ENCODE data around the gene ZNF830.

DNA sequence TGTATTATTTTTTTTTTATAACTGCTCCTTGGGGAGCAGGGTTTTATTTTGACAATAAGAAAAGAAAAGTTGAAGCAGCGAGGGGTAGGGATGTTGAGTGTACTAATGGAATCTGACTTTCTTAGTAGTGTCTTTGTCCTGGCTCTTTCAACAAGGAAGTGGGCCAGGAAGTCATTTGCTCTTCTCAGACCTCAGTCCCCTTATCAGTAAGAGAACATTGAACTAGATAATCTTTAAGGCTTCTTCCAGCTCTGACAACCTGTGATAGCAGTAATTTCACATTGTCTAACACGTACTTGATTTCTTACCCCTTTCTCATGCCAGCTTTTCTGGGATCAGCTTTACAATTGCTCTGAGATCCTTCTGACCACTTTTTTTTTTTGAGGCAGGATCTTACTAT lies 27.3 kb downstream of the ZNF830 start:
- TF ChIP-seq ZNF354B (CRISPR knock-in tag; IDR thresholded peaks at IDR 0.05), result no peak
- no peak for TF ChIP-seq MCM5 (IDR thresholded peaks at IDR 0.05; ENCODE audit: low read depth)
- TF ChIP-seq, protein P1, sequence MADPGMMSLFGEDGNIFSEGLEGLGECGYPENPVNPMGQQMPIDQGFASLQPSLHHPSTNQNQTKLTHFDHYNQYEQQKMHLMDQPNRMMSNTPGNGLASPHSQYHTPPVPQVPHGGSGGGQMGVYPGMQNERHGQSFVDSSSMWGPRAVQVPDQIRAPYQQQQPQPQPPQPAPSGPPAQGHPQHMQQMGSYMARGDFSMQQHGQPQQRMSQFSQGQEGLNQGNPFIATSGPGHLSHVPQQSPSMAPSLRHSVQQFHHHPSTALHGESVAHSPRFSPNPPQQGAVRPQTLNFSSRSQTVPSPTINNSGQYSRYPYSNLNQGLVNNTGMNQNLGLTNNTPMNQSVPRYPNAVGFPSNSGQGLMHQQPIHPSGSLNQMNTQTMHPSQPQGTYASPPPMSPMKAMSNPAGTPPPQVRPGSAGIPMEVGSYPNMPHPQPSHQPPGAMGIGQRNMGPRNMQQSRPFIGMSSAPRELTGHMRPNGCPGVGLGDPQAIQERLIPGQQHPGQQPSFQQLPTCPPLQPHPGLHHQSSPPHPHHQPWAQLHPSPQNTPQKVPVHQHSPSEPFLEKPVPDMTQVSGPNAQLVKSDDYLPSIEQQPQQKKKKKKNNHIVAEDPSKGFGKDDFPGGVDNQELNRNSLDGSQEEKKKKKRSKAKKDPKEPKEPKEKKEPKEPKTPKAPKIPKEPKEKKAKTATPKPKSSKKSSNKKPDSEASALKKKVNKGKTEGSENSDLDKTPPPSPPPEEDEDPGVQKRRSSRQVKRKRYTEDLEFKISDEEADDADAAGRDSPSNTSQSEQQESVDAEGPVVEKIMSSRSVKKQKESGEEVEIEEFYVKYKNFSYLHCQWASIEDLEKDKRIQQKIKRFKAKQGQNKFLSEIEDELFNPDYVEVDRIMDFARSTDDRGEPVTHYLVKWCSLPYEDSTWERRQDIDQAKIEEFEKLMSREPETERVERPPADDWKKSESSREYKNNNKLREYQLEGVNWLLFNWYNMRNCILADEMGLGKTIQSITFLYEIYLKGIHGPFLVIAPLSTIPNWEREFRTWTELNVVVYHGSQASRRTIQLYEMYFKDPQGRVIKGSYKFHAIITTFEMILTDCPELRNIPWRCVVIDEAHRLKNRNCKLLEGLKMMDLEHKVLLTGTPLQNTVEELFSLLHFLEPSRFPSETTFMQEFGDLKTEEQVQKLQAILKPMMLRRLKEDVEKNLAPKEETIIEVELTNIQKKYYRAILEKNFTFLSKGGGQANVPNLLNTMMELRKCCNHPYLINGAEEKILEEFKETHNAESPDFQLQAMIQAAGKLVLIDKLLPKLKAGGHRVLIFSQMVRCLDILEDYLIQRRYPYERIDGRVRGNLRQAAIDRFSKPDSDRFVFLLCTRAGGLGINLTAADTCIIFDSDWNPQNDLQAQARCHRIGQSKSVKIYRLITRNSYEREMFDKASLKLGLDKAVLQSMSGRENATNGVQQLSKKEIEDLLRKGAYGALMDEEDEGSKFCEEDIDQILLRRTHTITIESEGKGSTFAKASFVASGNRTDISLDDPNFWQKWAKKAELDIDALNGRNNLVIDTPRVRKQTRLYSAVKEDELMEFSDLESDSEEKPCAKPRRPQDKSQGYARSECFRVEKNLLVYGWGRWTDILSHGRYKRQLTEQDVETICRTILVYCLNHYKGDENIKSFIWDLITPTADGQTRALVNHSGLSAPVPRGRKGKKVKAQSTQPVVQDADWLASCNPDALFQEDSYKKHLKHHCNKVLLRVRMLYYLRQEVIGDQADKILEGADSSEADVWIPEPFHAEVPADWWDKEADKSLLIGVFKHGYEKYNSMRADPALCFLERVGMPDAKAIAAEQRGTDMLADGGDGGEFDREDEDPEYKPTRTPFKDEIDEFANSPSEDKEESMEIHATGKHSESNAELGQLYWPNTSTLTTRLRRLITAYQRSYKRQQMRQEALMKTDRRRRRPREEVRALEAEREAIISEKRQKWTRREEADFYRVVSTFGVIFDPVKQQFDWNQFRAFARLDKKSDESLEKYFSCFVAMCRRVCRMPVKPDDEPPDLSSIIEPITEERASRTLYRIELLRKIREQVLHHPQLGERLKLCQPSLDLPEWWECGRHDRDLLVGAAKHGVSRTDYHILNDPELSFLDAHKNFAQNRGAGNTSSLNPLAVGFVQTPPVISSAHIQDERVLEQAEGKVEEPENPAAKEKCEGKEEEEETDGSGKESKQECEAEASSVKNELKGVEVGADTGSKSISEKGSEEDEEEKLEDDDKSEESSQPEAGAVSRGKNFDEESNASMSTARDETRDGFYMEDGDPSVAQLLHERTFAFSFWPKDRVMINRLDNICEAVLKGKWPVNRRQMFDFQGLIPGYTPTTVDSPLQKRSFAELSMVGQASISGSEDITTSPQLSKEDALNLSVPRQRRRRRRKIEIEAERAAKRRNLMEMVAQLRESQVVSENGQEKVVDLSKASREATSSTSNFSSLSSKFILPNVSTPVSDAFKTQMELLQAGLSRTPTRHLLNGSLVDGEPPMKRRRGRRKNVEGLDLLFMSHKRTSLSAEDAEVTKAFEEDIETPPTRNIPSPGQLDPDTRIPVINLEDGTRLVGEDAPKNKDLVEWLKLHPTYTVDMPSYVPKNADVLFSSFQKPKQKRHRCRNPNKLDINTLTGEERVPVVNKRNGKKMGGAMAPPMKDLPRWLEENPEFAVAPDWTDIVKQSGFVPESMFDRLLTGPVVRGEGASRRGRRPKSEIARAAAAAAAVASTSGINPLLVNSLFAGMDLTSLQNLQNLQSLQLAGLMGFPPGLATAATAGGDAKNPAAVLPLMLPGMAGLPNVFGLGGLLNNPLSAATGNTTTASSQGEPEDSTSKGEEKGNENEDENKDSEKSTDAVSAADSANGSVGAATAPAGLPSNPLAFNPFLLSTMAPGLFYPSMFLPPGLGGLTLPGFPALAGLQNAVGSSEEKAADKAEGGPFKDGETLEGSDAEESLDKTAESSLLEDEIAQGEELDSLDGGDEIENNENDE (IDR thresholded peaks at IDR 0.05; ENCODE audit: low read depth, low read length), result no peak
- no peak for TF ChIP-seq ZNF780A (CRISPR knock-in tag; IDR thresholded peaks at IDR 0.05)
- TF ChIP-seq, protein P2, sequence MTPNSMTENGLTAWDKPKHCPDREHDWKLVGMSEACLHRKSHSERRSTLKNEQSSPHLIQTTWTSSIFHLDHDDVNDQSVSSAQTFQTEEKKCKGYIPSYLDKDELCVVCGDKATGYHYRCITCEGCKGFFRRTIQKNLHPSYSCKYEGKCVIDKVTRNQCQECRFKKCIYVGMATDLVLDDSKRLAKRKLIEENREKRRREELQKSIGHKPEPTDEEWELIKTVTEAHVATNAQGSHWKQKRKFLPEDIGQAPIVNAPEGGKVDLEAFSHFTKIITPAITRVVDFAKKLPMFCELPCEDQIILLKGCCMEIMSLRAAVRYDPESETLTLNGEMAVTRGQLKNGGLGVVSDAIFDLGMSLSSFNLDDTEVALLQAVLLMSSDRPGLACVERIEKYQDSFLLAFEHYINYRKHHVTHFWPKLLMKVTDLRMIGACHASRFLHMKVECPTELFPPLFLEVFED (CRISPR knock-in tag; conservative IDR thresholded peaks at IDR 0.05), result no peak
- TF ChIP-seq CTCF (IDR thresholded peaks at IDR 0.05 in 2 of 3, conservative IDR thresholded peaks at IDR 0.05 in 1 of 3; ENCODE audit: insufficient read depth in 2 of 3, low read depth in 1 of 3, low read length in 3 of 3), result no peak
- TF ChIP-seq, protein P3, sequence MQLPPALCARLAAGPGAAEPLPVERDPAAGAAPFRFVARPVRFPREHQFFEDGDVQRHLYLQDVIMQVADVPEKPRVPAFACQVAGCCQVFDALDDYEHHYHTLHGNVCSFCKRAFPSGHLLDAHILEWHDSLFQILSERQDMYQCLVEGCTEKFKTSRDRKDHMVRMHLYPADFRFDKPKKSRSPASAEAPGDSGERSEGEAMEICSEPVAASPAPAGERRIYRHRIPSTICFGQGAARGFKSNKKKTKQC (CRISPR knock-in tag; IDR thresholded peaks at IDR 0.05), result no peak
- TF ChIP-seq, protein P4, sequence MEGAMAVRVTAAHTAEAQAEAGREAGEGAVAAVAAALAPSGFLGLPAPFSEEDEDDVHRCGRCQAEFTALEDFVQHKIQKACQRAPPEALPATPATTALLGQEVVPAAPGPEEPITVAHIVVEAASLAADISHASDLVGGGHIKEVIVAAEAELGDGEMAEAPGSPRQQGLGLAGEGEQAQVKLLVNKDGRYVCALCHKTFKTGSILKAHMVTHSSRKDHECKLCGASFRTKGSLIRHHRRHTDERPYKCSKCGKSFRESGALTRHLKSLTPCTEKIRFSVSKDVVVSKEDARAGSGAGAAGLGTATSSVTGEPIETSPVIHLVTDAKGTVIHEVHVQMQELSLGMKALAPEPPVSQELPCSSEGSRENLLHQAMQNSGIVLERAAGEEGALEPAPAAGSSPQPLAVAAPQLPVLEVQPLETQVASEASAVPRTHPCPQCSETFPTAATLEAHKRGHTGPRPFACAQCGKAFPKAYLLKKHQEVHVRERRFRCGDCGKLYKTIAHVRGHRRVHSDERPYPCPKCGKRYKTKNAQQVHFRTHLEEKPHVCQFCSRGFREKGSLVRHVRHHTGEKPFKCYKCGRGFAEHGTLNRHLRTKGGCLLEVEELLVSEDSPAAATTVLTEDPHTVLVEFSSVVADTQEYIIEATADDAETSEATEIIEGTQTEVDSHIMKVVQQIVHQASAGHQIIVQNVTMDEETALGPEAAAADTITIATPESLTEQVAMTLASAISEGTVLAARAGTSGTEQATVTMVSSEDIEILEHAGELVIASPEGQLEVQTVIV (CRISPR knock-in tag; IDR thresholded peaks at IDR 0.05; ENCODE audit: borderline replicate concordance), result no peak
- no peak for TF ChIP-seq SMARCA5 (IDR thresholded peaks at IDR 0.05)
- no peak for TF ChIP-seq MAFG (tag; conservative IDR thresholded peaks at IDR 0.05)
- no peak for TF ChIP-seq BRCA1 (IDR thresholded peaks at IDR 0.05)
- no peak for TF ChIP-seq BRCA1 (CRISPR knock-in tag; IDR thresholded peaks at IDR 0.05)

All from K562 (cell line).